Stimulated activated CD4-positive, alpha-beta T cell treated with anti-CD3 and anti-CD28 coated beads, Interleukin-2, amount 100 ng/mL, for 4 hours (primary cell): ENCODE data around the gene ADNP.
"Not testable (repeated sequence)": the region's sequence is repeated elsewhere in the genome, so short reads cannot be mapped to it uniquely, and the experiment has no call there.

ENCODE experiments used
- DNase-seq: peaks from one replicate; pipeline ENCODE4 v3.0.0-alpha.2; 2020; ENCODE audit warnings: low read depth

ADNP gene

GRCh38 chr20:50931306-50932015 is at the start of gene ADNP:
Gene ADNP (minus strand): TSS chr20:50931437. CDS start chr20:50903996, 27,441 bp downstream.
- DNase-seq: peak; percentile 80

- no peak for DNase-seq
Observed at GRCh38 chr20:50980071-50980681, 48.9 kb upstream of the ADNP start.

- not testable (repeated sequence) for DNase-seq
Observed at GRCh38 chr20:50978533-50978932, 47.3 kb upstream of the ADNP start.

GRCh38 chr20:50977066-50978021 is 46.1 kb upstream of the ADNP start:
- no peak for DNase-seq

GRCh38 chr20:50975701-50976330 is 44.6 kb upstream of the ADNP start:
- DNase-seq: no peak

GRCh38 chr20:50969912-50970311 is 38.7 kb upstream of the ADNP start:
- DNase-seq: no peak

GRCh38 chr20:50969435-50969834 is 38.2 kb upstream of the ADNP start:
- no peak for DNase-seq

GRCh38 chr20:50968289-50968688 is 37.1 kb upstream of the ADNP start:
- DNase-seq: no peak

GRCh38 chr20:50967586-50967985 is 36.3 kb upstream of the ADNP start:
- no peak for DNase-seq

GRCh38 chr20:50959543-50960126 is 28.4 kb upstream of the ADNP start:
- no peak for DNase-seq

GRCh38 chr20:50958615-50959542 is 27.6 kb upstream of the ADNP start, which contains the start of gene MOCS3:
Gene MOCS3 (plus strand): TSS chr20:50958818. CDS start chr20:50958843, 25 bp downstream.
- DNase-seq: peak; percentile 72

GRCh38 chr20:50957798-50958614 is 26.8 kb upstream of the ADNP start, which contains the start of gene DPM1:
Gene DPM1 (minus strand): TSS chr20:50958532. CDS start chr20:50958523, 9 bp downstream.
- DNase-seq: peak; percentile 79

- no peak for DNase-seq
Observed at GRCh38 chr20:50957276-50957675, 26.0 kb upstream of the ADNP start.

- no peak for DNase-seq
Observed at GRCh38 chr20:50953821-50954220, 22.6 kb upstream of the ADNP start.

GRCh38 chr20:50953196-50953595 is 22.0 kb upstream of the ADNP start:
- DNase-seq: no peak

GRCh38 chr20:50948132-50948785 is 17.0 kb upstream of the ADNP start:
- DNase-seq: no peak

- DNase-seq: no peak
Observed at GRCh38 chr20:50943069-50943468, 11.8 kb upstream of the ADNP start.

- DNase-seq: no peak
Observed at GRCh38 chr20:50933589-50933988, 2.4 kb upstream of the ADNP start.

- DNase-seq: no peak
Observed at GRCh38 chr20:50932691-50933280, 1.5 kb upstream of the ADNP start.
